GM12872 (cell line): ENCODE results near the gene MAST4.

ENCODE experiments used
- CTCF ChIP-seq: IDR thresholded peaks from 3 replicates; pipeline ENCODE4 v1.5.1; 2011; ENCODE audit warnings: low read depth, mild to moderate bottlenecking, low read length, moderate library complexity; ENCODE audit not compliant: insufficient read depth

MAST4 gene

GRCh38 chr5:66558560-66558959, 37.6 kb upstream of the MAST4 start:
- no peak for TF ChIP-seq CTCF

- TF ChIP-seq CTCF: no peak
These were observed 35.8 kb upstream of the MAST4 start for GRCh38 chr5:66560371-66560770.

DNA sequence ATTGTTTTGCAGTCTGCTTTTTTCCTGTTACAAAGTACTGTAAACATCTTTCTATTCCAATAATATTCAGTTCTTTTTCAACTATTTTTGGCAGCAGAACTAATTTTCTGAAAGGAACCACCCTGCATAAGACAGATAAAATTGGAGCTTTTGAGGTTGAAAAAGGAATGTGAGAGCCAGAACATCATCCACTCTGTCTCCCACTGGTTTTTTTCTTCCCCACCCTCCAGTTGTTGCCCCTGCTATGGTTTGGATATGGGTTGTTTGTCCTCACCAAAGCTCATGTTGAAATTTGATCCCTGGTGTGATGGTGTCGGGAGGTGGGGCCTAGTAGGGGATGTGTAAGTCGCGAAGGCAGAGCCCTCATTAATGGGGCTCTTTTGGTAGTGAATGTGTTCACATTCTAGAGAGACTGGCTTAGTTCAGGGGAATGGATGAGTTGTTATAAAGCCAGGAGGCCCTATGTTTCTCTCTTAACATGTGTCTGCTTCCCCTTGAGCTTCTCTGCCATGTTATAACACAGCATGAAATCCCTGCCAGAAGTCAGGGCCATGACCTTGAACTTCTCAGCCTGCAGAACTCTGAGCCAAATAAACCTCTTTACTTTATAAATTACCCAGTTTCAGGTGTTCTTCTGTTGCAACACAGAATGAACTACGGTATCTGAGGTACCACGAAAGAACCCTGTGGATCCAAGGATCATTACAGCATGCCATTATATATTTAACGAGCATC, 34.8 kb upstream of the MAST4 start:
- no peak for TF ChIP-seq CTCF

GRCh38 chr5:66565878-66566277, 30.3 kb upstream of the MAST4 start:
- no peak for TF ChIP-seq CTCF

- no peak for TF ChIP-seq CTCF
These were observed 28.7 kb upstream of the MAST4 start for GRCh38 chr5:66567474-66567873.

- no peak for TF ChIP-seq CTCF
These were observed 26.0 kb upstream of the MAST4 start for GRCh38 chr5:66570201-66570600.

GRCh38 chr5:66573733-66574132, 22.5 kb upstream of the MAST4 start:
- TF ChIP-seq CTCF: no peak
